OCI-LY1 (cell line): Measurements from ENCODE around the gene KIRREL2.

Source experiments
- H2AFZ ChIP-seq: fragments of 200-600 bp; sonication (generic), shearing (Covaris generic); 2 replicates; pipeline ENCODE4 v1.6.0; 2014; ENCODE audit warnings: antibody characterized with exemption, mild to moderate bottlenecking, low read length
- H3F3A ChIP-seq: fragments of 200-600 bp; sonication (generic), shearing (Covaris generic); 2 replicates; pipeline ENCODE4 v1.6.0; 2014; ENCODE audit warnings: mild to moderate bottlenecking, antibody characterized with exemption, low read length, moderate library complexity; ENCODE audit not compliant: insufficient read depth
- H3K27ac ChIP-seq: fragments of 200-600 bp; sonication (generic); 2 replicates; pipeline ENCODE4 v1.5.1; 2014; ENCODE audit warnings: low read length, mixed run types, mild to moderate bottlenecking, low read depth; ENCODE audit not compliant: poor library complexity, severe bottlenecking
- H3K27me3 ChIP-seq: fragments of 200-600 bp; sonication (generic); 2 replicates; pipeline ENCODE4 v1.6.0; 2014; ENCODE audit warnings: antibody characterized with exemption, mild to moderate bottlenecking, low read length, moderate library complexity; ENCODE audit not compliant: insufficient read depth
- H3K36me3 ChIP-seq: fragments of 200-600 bp; sonication (generic); 2 replicates; pipeline ENCODE4 v1.6.1; 2014; ENCODE audit warnings: mild to moderate bottlenecking, antibody characterized with exemption, low read length, moderate library complexity, mixed read lengths; ENCODE audit not compliant: insufficient read depth
- H3K4me1 ChIP-seq: fragments of 200-600 bp; sonication (generic); 2 replicates; pipeline ENCODE4 v1.5.1; 2014; ENCODE audit warnings: mild to moderate bottlenecking, low read length, moderate library complexity; ENCODE audit not compliant: insufficient read depth, severe bottlenecking
- H3K4me2 ChIP-seq: fragments of 200-600 bp; sonication (generic), shearing (Covaris generic); 2 replicates; pipeline ENCODE4 v1.6.1; 2014; ENCODE audit warnings: low read length
- H3K4me3 ChIP-seq: fragments of 200-600 bp; sonication (generic); 2 replicates; pipeline ENCODE4 v1.5.1; 2014; ENCODE audit warnings: low read length, low read depth, mild to moderate bottlenecking, mixed read lengths; ENCODE audit not compliant: poor library complexity, severe bottlenecking
- H3K79me2 ChIP-seq: fragments of 200-600 bp; shearing (Covaris generic); 2 replicates; pipeline ENCODE4 v1.6.1; 2016; ENCODE audit warnings: mixed run types, low read length, mixed read lengths; ENCODE audit not compliant: insufficient read depth
- H3K9ac ChIP-seq: fragments of 200-600 bp; sonication (generic), shearing (Covaris generic); 2 replicates; pipeline ENCODE4 v1.6.1; 2014; ENCODE audit warnings: mild to moderate bottlenecking, low read length, mixed read lengths
- H3K9me2 ChIP-seq: fragments of 200-600 bp; sonication (generic), shearing (Covaris generic); 2 replicates; pipeline ENCODE4 v1.6.1; 2014; ENCODE audit warnings: low read depth, mild to moderate bottlenecking, low read length, mixed read lengths
- H3K9me3 ChIP-seq: fragments of 200-600 bp; shearing (Covaris generic); 2 replicates; pipeline ENCODE4 v1.6.1; 2014; ENCODE audit warnings: low read length, mixed read lengths
- H4K20me1 ChIP-seq: fragments of 200-600 bp; sonication (generic), shearing (Covaris generic); 2 replicates; pipeline ENCODE4 v1.6.0; 2016; ENCODE audit warnings: mild to moderate bottlenecking, low read length; ENCODE audit not compliant: insufficient read depth
- CTCF ChIP-seq: fragments of 200-600 bp; sonication (generic), shearing (Covaris generic); IDR thresholded peaks from 2 replicates; pipeline ENCODE4 v1.5.1; 2017; ENCODE audit warnings: mild to moderate bottlenecking, antibody characterized with exemption, low read length, moderate library complexity, mixed read lengths
- EZH2 ChIP-seq: fragments of 200-600 bp; sonication (generic), shearing (Covaris generic); IDR thresholded peaks from 2 replicates; pipeline ENCODE4 v1.8.0; 2017; ENCODE audit warnings: borderline replicate concordance, mixed run types, mild to moderate bottlenecking, antibody characterized with exemption, low read length, moderate library complexity, mixed read lengths

The KIRREL2 gene

GRCh38 chr19:35859414-35859813, 2.7 kb downstream of the KIRREL2 start:
- Histone ChIP-seq H3K4me3 (no peak overlapping the region), H2AFZ (no peak overlapping the region), H3K4me1 (peaks cover 12% of the 10 kb centered on the region), H3K36me3 (no peaks in the 10 kb centered on the region), H3K79me2 (no peaks in the 10 kb centered on the region), H3K9me3 (no peaks in the 10 kb centered on the region), H3K9ac (no peak overlapping the region), H3K27me3 (peaks cover 6% of the 10 kb centered on the region; the same call in 1 of the 2 replicates), H3K27ac (no peak overlapping the region), H4K20me1 (no peaks in the 10 kb centered on the region), H3K4me2 (no peak overlapping the region), H3F3A (no peaks in the 10 kb centered on the region), H3K9me2 (no peaks in the 10 kb centered on the region)
- TF ChIP-seq CTCF (no peak), EZH2 (no peak)

- no peak for TF ChIP-seq EZH2
- TF ChIP-seq CTCF, result 0 out of 2 replicates have a peak, but pooled peaks have one; percentile 5
- H2AFZ ChIP-seq, result no peak overlapping the region
- H3K27me3 ChIP-seq, result no peaks in the 10 kb centered on the region; the same call in 1 of the 2 replicates
- no peaks in the 10 kb centered on the region for H3K9me3 ChIP-seq
- no peak overlapping the region for H3K9ac ChIP-seq
- H3K4me1 ChIP-seq, result peaks cover 12% of the 10 kb centered on the region
- no peaks in the 10 kb centered on the region for H3K36me3 ChIP-seq
- H3K79me2 ChIP-seq, result no peaks in the 10 kb centered on the region
- no peak overlapping the region for H3K27ac ChIP-seq
- no peaks in the 10 kb centered on the region for H3K9me2 ChIP-seq
- H4K20me1 ChIP-seq, result no peaks in the 10 kb centered on the region
- H3K4me3 ChIP-seq, result no peak overlapping the region
- H3K4me2 ChIP-seq, result no peak overlapping the region
- no peaks in the 10 kb centered on the region for H3F3A ChIP-seq
These were observed 3.7 kb downstream of the KIRREL2 start for GRCh38 chr19:35860436-35860817.

- TF ChIP-seq EZH2, result no peak
- TF ChIP-seq CTCF, result no peak
- Histone ChIP-seq H3K9me2 (no peaks in the 10 kb centered on the region), H3K4me1 (peaks cover 12% of the 10 kb centered on the region), H3K9me3 (no peaks in the 10 kb centered on the region), H3K4me3 (no peak overlapping the region), H2AFZ (no peak overlapping the region), H3F3A (no peaks in the 10 kb centered on the region), H3K27me3 (no peaks in the 10 kb centered on the region; the same call in 1 of the 2 replicates), H3K9ac (no peak overlapping the region), H3K27ac (no peak overlapping the region), H3K4me2 (no peak overlapping the region), H3K79me2 (no peaks in the 10 kb centered on the region), H3K36me3 (no peaks in the 10 kb centered on the region), H4K20me1 (no peaks in the 10 kb centered on the region)
These were observed 4.3 kb downstream of the KIRREL2 start for GRCh38 chr19:35860818-35861639.
